Smooth muscle cell of the brain vasculature (primary cell): Measurements from ENCODE around the gene PCSK1.

Experiments used
- DNase-seq: peaks from one replicate; pipeline ENCODE4 v3.0.0-alpha.2; 2012; ENCODE audit warnings: low read depth, low spot score

PCSK1 gene

GRCh38 chr5:96433066-96433447 lies at the start of gene PCSK1:
PCSK1 (minus strand) TSS chr5:96433248; CDS start chr5:96433042, 206 bp downstream.
- DNase-seq: no peak

- no peak for DNase-seq
Observed at GRCh38 chr5:96481867-96482266, 48.8 kb upstream of the PCSK1 start.

DNA sequence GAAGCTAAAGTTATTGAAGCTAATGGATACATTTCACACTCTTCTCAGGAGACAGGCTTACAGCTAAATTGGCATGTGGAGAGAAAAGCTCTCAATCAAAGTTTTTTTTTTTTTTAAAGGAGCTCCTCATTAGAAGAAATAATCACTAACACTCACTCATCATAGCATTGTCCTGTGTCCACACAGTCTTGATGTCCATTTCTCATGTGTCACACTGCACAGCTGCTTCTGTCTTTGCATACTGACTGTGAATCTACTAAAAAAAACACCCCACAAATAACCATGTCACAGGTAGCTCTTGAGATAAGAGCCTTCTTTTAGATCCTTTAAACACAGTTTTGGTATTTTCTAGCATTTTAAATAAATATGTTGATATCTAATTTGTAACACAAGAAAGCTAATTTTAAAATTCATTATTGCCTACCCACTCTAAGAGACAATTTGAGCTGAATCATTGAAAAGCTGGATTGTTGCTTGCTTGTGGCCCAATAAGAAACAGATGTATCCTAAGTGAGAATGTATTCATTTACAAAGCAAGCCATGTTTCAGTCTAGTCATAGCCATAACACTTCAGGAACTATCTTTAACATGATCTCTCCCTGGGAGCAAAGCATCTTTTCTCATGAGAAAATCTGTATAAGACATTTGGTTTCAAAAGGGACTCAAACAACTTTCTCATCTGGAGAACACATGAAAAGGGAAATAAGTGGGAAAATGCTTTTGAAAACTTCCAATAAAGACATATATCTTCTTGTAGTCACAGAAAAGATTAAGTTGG lies 48.1 kb upstream of the PCSK1 start:
- no peak for DNase-seq

GRCh38 chr5:96478983-96479382 lies 45.9 kb upstream of the PCSK1 start:
- no peak for DNase-seq

GRCh38 chr5:96476654-96477053 lies 43.6 kb upstream of the PCSK1 start:
- no peak for DNase-seq

GRCh38 chr5:96474073-96474472 lies 41.0 kb upstream of the PCSK1 start:
- no peak for DNase-seq

GRCh38 chr5:96473155-96473554 lies 40.1 kb upstream of the PCSK1 start:
- no peak for DNase-seq

GRCh38 chr5:96470785-96471184 lies 37.7 kb upstream of the PCSK1 start:
- no peak for DNase-seq

DNA sequence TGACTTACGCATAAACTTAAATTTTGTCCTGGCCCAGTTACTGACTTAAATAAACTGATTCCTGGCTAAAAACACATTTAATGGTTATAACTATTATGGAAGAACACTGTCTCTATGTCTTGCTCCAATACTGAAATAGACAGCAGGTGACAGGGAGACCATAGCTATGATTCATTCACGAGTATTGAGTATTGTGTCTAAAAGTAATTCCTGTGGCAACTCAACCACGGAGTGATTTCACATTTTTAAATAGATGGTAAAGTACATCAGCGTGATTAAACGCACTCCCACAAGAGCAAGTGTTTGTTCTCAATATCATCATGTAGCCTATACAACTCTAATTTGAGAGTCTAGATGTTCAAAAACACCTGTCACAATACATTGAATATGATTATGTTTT lies 35.9 kb upstream of the PCSK1 start:
- no peak for DNase-seq

DNA sequence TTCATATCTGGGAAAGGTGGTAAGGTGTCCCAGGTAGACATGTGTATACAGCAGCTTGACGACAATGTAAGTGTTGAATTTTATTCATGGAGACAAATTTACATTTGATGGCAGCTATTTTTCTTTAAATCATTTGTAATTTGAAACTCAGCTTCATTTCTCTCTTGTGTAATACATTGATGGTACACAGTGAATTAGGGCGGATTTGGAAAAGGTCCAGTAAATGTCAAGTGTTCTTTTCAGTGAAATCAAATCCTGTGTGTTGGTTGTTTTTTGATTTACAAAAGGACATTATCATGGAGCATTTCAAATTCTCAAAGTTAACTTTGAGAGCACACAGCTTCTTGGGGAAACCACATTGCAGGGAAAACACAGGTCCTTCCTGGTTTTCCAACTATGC lies 30.0 kb upstream of the PCSK1 start:
- no peak for DNase-seq

GRCh38 chr5:96459313-96460121 lies 26.5 kb upstream of the PCSK1 start:
- no peak for DNase-seq

DNA sequence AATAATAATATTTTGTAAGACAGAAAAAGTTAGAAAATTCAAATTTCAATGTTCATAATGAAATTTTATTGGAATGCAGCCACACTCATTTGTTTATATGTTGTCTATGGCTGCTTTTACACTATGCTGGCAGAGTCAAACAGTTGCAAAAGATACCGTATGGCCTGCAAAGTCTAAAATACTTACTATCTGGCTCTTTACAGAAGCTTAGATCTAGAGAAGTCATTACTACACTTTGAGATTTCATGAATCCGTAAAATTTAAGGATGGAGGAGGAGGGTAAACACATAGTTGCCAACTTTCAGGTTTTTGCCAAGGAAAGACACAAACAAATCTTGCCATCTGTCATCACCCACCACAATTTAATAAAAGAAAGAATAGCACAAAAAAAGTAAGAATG lies 25.1 kb upstream of the PCSK1 start:
- no peak for DNase-seq

DNA sequence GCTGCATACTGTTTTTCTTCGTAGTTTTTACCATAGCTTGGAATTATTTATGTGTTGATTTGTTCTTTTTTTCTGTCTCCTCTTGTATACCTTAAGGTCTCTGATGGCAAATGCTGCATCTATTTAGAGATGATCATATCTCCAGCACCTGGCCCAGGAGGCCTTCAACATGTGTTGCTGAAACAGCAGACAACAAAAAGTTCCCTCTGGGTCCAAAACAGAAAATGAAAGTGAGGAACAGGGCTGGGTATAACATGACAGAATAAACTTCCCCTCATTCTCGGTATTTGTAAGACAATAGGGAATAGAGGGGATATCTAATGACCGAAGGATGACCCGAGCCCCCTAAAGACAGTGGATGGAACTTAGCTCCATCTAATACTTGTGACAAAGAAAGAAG lies 22.7 kb upstream of the PCSK1 start:
- no peak for DNase-seq

GRCh38 chr5:96453394-96453793 lies 20.3 kb upstream of the PCSK1 start:
- no peak for DNase-seq

GRCh38 chr5:96447949-96448348 lies 14.9 kb upstream of the PCSK1 start:
- DNase-seq: no peak

- no peak for DNase-seq
Observed at GRCh38 chr5:96440185-96440538, 7.1 kb upstream of the PCSK1 start.

DNA sequence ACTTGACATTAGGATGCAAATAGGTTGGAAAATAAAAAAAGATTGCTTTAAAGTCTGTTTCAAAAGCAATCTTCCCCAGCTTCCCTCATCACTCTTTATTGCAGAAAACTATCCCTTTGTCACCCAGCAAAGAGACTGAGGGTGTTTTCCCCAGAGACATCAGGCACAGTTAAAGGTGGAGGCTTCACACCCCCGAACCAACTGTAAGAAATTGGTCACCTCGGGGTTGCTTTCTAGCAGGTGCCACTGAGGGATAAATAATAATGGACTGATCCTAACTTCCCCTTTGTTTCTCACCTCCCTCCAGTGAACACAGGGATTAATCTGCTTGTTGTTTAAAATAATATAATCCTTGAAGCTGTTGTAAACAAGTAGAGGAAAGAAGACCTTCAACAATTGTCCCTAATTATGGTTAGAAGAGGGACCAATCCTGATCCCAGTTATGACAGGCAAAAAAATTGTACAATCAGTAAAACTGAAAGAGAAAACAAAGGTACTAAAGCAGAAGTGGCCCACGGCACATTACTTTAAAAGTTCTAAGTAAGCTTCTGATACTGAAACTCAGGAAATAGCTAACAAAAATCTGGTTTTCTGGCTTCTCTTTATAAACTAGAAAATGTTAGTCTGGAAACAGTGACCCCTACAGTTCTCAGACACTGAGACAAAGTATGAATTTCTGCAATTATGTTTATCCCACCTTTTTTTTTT lies 6.6 kb upstream of the PCSK1 start:
- no peak for DNase-seq

GRCh38 chr5:96434201-96434645 lies 1.2 kb upstream of the PCSK1 start:
- DNase-seq: peak; percentile 46

GRCh38 chr5:96432216-96433065 lies 607 bp downstream of the PCSK1 start:
- no peak for DNase-seq

- DNase-seq: no peak
Observed at GRCh38 chr5:96431376-96432187, 1.5 kb downstream of the PCSK1 start.

DNA sequence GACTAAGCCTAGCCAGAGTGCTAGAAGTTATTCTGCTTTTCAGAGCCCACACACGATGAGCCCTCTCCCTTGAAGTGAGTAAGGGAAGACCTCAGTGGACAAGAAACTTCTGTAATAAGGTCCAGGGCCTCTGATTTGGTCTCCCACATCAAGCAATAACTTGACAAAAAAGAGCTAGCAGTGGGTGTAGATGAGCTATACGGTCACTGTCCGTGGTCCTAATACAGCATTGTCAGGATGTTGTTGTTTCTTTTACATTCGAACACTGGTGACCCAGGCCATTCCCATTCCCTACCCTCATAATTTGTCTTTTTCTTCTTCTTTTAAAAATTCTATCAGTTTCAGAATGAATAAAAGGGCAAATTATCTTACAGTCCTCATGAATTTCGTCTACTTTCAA lies 5.2 kb downstream of the PCSK1 start:
- DNase-seq: no peak
